HG03442 (cell line): ENCODE measurements around the gene SLC2A11.
A peak's percentile ranks its signal among the peaks of the same experiment; 100 is the strongest.

ENCODE experiments used
- ATAC-seq: cut with Tn5 transposase; IDR thresholded peaks from one replicate; pipeline ENCODE4 v1.9.1; 2021; ENCODE audit warnings: mild to moderate bottlenecking, moderate library complexity; ENCODE audit not compliant: unreplicated experiment

Gene SLC2A11

GRCh38 chr22:23832226-23833016 lies 25.3 kb upstream of the SLC2A11 start:
- ATAC-seq, result no peak

- no peak for ATAC-seq
Observed at GRCh38 chr22:23833017-23833751, 24.5 kb upstream of the SLC2A11 start.

GRCh38 chr22:23833911-23834317 lies 23.8 kb upstream of the SLC2A11 start:
- no peak for ATAC-seq

GRCh38 chr22:23834406-23834792 lies 23.3 kb upstream of the SLC2A11 start:
- ATAC-seq, result no peak

- ATAC-seq, result no peak
Observed at GRCh38 chr22:23834793-23835483, 22.7 kb upstream of the SLC2A11 start.

- no peak for ATAC-seq
Observed at GRCh38 chr22:23835484-23836144, 22.1 kb upstream of the SLC2A11 start.

GRCh38 chr22:23836281-23836680 lies 21.4 kb upstream of the SLC2A11 start:
- no peak for ATAC-seq

GRCh38 chr22:23836692-23837495 lies 20.8 kb upstream of the SLC2A11 start:
- ATAC-seq, result no peak

- no peak for ATAC-seq
Observed at GRCh38 chr22:23837496-23837859, 20.2 kb upstream of the SLC2A11 start.

GRCh38 chr22:23837911-23838680 lies 19.6 kb upstream of the SLC2A11 start:
- ATAC-seq, result peak; percentile 4

- peak; percentile 78 for ATAC-seq
Observed at GRCh38 chr22:23838681-23839468, 18.8 kb upstream of the SLC2A11 start, which contains the start of gene DERL3. TSS of gene DERL3 (minus strand) at chr22:23839006. CDS start at chr22:23838987, 19 bp downstream.

- no peak for ATAC-seq
Observed at GRCh38 chr22:23840026-23840425, 17.6 kb upstream of the SLC2A11 start.

GRCh38 chr22:23841292-23841691 lies 16.4 kb upstream of the SLC2A11 start:
- no peak for ATAC-seq

GRCh38 chr22:23841736-23842445 lies 15.8 kb upstream of the SLC2A11 start:
- no peak for ATAC-seq

GRCh38 chr22:23842599-23842998 lies 15.1 kb upstream of the SLC2A11 start:
- no peak for ATAC-seq

GRCh38 chr22:23844739-23845202 lies 12.9 kb upstream of the SLC2A11 start:
- no peak for ATAC-seq

GRCh38 chr22:23845265-23846080 lies 12.2 kb upstream of the SLC2A11 start:
- ATAC-seq, result no peak
